H1 (cell line): Measurements from ENCODE around the gene STX16. TPM values are rescaled to one million over a fixed set of nuclear protein-coding genes. Genes with fewer than 3 reads are reported as not detected.

ENCODE experiments used
- BRCA1 ChIP-seq: IDR thresholded peaks from 2 replicates; pipeline ENCODE4 v1.6.1; 2012; ENCODE audit warnings: low read depth, low read length, improper control_type of control experiment
- CHD7 ChIP-seq: fragments of 300-600 bp; sonication (generic); IDR thresholded peaks from 2 replicates; pipeline ENCODE4 v1.7.1; 2012; ENCODE audit warnings: low read length, moderate library complexity, mild to moderate bottlenecking, inconsistent platforms; ENCODE audit not compliant: insufficient replicate concordance
- EP300 ChIP-seq, 2 experiments: IDR thresholded peaks; 1 replicate in 1 of 2; 2 replicates in 1 of 2; pipeline ENCODE4 v1.6.1; 2011 to 2012; ENCODE audit warnings: low read depth in 2 of 2, low read length in 2 of 2, mild to moderate bottlenecking in 2 of 2, borderline replicate concordance in 1 of 2, inconsistent platforms in 1 of 2, moderate library complexity in 1 of 2
- POU5F1 ChIP-seq: IDR thresholded peaks from 2 replicates; pipeline ENCODE4 v1.6.1; 2011; ENCODE audit warnings: low read depth, mild to moderate bottlenecking, low read length, moderate library complexity
- SAP30 ChIP-seq: fragments of 300-600 bp; sonication (generic); IDR thresholded peaks from 2 replicates; pipeline ENCODE4 v1.7.1; 2012; ENCODE audit warnings: low read length, moderate library complexity, mild to moderate bottlenecking, inconsistent platforms; ENCODE audit not compliant: insufficient read depth, insufficient replicate concordance
- polyA plus RNA-seq, 7 experiments: library from polyadenylated mRNA; depleted of rRNA in 3 of 7; stranded (reverse) in 5 of 7; unstranded in 2 of 7; fragments of >200 nt in 5 of 7; fragments of 200-250 nt in 2 of 7; gene quantifications; 1 replicate in 5 of 7; 2 replicates in 1 of 7; 4 replicates in 1 of 7; pipeline versions ENCODE4 v1.2.1 to v1.2.3, GENCODE V29; 2011 to 2013; ENCODE audit warnings: missing spikeins in 2 of 7, mixed read lengths in 2 of 7
- total RNA-seq: library from RNA; stranded (reverse); fragmentation: NEBNext Ultra II Directional; extraction: Animal tissue kit (Norgen Biotek cat#: 25700); gene quantifications from 2 replicates; pipeline ENCODE4 v1.2.1, GENCODE V29; 2021

Gene STX16
- total and polyA plus RNA-seq, 2 of the 8 experiments (the other 6 are each of a cell fraction or from before 2014, with no cell fraction given): 45.2 to 61.6 TPM

- TF ChIP-seq CHD7 (peak; percentile 96), SAP30 (peak; percentile 42), BRCA1 (no peak), EP300 (IDR thresholded peaks at IDR 0.05; ENCODE audit: borderline replicate concordance in 1 of 2, low read depth in 2 of 2, low read length in 2 of 2) (peak in 1 of 2 experiments; percentile 95; a peak in 1 of 3 replicates), POU5F1 (peak; percentile 83)
These were observed 18.4 kb downstream of the STX16 start (continued) for GRCh38 chr20:58669287-58670006.
